ENCODE data around the gene NKX3-2.

NKX3-2 gene

DNA sequence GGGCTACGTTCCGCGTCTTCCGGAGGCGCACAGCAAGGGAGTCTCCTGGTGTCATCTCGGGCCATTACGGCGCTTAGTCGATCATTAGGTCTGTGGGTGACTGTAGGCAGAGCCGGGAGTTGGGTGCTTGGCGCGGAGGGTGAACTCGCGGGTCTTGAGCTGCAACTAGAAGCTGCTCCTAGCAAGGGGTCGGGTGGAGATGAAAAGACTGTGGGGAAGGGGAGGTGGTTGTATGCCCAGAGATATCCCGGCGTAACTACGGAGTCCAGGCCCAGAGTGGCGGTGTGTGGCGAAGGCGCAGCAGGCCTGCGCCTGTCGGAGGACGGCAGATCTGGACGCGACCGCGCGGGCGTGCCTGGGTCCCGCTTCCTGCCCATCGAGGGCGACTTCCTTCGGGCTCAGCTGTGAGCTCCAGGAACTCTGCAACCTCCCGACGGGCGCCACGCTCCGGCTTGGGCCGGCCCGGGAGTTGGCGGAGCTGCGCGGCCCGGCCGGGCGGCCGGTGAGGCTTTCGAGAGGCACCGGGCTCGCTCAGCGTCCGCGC is 2.7 kb upstream of the NKX3-2 start:
- in situ Hi-C loops (cut with MboI; ENCODE audit: low pct_unique_long_range_greater_than_20kb, low sequenced_read_pairs): loop anchor here (25.0 kb wide), 2 partner anchors 710 to 810 kb away; no protein-coding TSS in a partner anchor
- no peak for DNase-seq

DNA sequence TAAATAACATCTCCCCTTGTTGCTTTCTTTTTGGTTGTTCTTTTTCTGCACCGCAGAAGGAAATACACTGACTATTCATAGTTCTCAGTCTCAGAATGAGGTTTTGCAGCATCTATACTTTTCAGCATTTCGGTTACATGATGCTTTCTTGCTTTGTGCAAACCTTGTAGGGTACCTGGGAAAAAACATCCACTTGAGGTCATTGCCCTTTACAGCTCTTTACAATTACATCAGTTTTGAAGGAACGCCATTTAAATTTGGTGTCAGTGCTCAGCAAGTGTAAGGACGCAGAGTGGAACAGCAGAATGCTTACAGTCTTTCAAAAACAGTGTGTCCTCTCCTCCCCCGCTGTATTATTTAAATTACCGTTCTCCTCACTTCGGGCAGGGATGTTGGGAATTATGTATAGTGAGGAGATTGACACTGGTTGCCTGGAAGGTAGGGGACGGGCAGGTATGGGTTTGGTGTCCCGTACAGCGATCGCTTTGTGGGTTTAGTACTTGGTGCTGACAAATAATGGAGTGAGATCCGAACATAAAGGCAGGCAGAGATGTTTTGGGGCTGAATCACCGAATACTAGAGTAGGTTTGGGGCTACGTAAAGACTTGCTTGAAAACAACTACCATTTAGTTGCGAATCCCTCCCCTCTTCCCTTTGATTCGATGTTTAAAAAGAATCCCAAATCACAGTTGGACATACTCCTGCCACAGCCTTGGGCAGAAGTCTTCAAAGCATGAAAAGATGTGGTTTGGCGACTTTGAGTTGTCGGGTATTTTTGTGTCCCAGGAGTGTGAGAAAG is 2.0 kb upstream of the NKX3-2 start:
- in situ Hi-C loops (cut with MboI; ENCODE audit: low pct_unique_long_range_greater_than_20kb, low sequenced_read_pairs): loop anchor here (25.0 kb wide), 2 partner anchors 709 to 809 kb away; no protein-coding TSS in a partner anchor

DNA sequence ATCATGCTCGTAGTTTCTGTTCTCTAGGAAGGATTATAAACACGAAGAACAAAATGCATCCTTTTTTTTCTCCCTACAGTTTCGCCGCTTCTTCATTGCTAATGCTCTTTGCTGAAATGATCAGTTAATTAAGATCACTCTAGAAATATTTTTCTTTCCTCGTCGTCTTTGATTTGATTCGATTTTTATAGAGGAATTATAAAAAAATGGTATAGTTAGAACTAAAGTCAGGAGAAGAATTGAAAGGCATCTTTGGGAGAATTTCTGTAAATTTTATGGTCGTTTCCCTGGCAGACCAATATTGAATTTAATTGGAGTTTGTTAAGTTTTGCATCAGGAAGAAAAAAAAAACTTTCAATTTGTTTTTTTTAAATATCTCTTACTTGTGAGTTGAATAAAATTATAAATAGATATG is 1.1 kb upstream of the NKX3-2 start:
- DNase-seq: no peak
- in situ Hi-C loops (cut with MboI; ENCODE audit: low pct_unique_long_range_greater_than_20kb, low sequenced_read_pairs): loop anchor here (25.0 kb wide), 2 partner anchors 708 to 808 kb away; no protein-coding TSS in a partner anchor

More for the DNA sequence above, 2.0 kb upstream of the NKX3-2 start:
- DNase-seq: no peak

DNA sequence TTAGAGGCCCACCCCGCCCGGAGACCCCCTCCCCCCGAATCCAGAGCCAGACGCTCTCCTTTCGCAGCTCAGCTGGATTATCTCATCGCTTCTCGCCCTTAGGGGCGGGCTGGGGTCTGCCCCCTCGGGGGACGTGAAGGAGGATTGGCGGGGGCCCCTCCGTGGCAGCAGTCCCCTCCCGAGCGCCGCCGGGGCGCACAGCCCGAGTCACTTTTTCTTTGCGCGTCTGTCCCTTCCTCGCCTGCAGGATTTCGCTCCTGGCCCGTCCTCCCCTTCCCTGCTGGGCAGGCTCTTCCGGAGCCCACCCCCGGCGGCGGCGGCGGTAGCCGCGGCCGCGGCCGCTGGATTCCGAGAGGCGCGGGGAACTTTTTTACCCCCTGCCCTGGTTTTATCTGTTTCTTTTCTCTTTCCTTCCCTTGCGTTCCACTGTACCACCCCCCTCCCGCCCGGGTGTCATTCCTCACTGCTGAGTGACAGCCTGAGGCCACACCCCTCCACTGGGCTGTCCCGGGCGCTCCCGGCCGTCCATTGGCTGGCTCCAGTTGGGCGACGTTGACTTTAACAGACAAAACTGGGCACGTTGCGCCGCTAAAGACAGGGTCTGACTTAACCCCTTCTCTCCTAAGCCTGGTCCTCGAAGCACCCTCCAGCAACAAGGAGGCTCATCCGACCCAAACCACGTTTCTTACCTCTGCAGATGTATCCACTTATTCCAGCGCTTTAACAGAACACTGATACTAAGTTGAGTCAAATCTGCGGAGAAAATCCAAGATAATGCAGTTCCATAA is 492 bp upstream of the NKX3-2 start:
- in situ Hi-C loops (cut with MboI; ENCODE audit: low pct_unique_long_range_greater_than_20kb, low sequenced_read_pairs): loop anchor here (25.0 kb wide), 2 partner anchors 707 to 807 kb away; no protein-coding TSS in a partner anchor
- DNase-seq: peak; percentile 95

DNA sequence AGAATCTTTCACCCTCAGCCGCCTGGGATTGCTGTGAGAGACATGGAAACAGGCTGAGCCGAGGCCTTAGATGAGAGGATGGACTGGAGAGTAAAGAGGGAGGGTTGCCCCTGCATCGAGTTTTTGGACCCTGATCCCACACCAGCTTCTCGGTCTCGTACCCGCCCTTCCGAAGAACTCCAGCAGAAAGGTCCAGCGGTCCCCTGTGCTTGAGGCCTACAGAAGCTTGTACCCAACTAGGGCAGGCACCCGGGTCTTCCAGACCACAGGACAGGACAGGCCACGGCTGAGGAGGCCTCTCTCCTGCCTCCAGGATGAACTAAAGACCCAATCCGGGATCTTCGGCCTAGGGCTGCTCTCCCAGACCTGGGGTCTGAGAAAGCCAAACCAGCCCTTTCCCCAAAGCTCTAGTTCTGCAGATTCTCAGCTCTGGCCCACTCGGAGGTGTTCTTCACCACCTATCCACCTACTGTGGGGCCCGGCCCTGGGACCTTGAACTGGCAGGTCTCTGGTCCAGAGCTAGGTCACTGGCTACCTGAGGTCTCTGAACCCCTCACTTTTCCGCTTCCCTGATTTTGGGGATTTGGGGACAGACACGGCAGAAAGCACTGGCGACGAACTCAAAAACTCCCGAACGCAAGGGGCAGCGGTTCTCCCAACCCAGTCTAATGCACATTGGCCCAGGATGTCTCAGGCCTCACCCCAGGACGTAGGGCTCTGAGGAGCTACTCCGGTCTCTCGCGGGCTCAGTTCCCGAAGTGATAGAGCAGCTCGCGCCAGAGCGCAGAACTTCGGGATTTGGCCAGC is 1.1 kb downstream of the NKX3-2 start:
- in situ Hi-C loops (cut with MboI; ENCODE audit: low pct_unique_long_range_greater_than_20kb, low sequenced_read_pairs): loop anchor here (25.0 kb wide), 2 partner anchors 706 to 806 kb away; no protein-coding TSS in a partner anchor
- DNase-seq: peak; percentile 34

DNA sequence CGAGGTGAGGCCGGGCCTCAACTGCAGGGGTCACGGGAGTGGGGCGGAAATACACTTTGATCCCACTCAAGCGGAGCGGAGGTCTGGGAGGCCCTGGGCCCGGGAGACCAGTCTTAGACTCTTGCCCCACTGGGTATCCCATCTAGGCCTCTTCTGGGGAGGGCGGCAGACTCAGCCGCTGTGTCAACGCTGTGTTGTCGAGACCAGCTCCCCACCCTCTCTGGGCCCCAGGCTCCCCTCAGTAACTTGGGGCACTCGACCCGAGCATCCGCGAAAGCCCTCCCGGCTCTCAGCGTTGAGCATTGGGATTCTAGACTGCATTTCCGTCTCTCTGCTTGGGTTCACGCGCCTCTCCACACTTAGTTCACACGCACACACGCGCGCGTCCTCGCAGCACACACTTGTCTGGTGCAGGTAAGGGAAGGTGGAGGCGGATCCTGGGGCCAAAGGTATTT is 1.7 kb downstream of the NKX3-2 start:
- DNase-seq: no peak
- in situ Hi-C loops (cut with MboI; ENCODE audit: low pct_unique_long_range_greater_than_20kb, low sequenced_read_pairs): loop anchor here (25.0 kb wide), 2 partner anchors 705 to 805 kb away; no protein-coding TSS in a partner anchor

DNA sequence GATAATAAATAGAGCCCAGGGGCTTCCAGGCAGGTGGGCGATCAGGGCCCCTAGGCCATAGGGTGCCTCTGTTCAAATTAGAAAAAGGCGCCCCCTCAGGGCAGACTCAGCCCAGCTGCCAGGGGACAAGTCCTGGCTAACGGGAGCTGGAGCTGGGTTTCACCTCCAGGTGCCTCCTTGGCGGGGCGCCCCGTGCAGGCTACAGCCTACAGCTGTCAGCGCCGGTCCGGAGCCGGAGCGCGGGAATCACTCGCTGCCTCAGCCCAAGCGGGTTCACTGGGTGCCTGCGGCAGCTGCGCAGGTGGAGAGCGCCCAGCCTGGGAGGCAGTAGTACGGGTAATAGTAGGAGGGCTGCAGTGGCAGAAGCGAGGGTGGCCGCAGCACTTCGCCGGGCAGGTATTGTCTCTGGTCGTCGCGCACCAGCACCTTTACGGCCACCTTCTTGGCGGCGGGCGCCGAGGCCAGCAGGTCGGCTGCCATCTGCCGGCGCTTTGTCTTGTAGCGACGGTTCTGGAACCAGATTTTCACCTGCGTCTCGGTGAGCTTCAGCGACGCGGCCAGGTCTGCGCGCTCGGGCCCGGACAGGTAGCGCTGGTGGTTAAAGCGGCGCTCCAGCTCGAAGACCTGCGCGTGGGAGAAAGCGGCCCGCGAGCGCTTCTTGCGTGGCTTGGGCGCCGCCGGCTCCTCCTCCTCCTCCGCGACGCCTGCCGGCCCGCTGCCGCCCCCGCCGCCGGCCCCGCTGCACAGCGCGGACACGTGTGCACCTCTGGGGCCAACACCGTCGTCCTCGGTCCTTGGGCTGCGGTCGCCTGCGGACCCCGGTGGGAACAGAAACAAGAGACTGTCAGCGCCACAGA is 2.4 kb downstream of the NKX3-2 start:
- DNase-seq: no peak
- in situ Hi-C loops (cut with MboI; ENCODE audit: low pct_unique_long_range_greater_than_20kb, low sequenced_read_pairs): loop anchor here (25.0 kb wide), 2 partner anchors 705 to 805 kb away; no protein-coding TSS in a partner anchor

DNA sequence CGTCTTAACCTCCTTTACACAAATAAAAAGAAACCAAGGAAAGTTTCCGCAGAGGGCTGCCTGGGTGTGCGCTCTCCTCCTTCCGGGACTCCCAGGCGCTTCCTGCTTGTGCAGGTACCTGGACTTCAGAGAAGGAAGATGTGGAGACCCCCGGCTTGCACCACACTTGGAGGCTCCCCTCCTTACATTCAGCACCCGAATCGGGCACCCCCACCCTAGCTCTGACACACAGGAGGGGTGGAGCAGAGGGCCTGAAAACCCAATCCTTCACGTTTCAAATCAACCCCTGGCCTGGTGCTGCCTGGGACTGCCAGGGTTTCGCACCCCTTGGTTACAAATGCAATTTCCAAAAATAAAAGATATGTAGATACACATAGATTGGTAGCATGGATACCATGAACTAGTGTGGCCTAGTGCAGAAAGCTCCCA is 3.1 kb downstream of the NKX3-2 start:
- in situ Hi-C loops (cut with MboI; ENCODE audit: low pct_unique_long_range_greater_than_20kb, low sequenced_read_pairs): loop anchor here (25.0 kb wide), 2 partner anchors 704 to 804 kb away; no protein-coding TSS in a partner anchor
- no peak for DNase-seq

DNA sequence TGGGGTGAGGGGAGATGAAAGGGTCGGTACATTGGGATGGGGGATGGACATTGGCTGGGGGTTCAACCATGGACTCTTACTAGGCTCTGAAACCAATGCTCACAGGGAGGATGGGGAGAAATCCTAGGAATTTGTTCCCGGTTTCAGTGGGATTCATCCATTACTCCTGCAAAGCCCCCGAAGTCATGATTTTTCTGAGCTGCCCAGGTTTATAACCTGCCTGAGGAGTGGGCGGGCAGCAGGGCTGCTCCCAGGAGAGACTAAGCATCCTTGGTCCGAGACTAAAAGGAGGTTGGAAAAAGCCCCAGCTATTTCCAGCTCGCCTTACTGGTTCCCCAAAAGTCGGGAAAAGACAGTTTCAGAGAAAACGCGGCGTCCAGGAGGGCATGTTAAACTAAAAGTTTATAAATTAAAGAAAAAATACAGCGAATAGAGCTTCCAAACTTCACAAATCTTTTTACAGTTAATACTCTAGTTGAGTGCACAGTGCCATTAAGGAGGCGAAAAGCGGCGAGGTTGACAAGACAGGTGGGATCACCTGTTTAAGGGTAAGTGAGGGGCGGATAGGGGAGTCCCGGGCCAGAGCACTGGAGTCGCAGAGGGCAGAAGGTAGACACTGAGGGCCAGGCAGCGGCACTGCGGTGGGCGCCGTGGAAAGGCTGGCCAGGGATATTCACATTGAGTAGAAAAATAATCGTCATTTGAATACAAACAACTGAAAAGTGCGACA is 3.7 kb downstream of the NKX3-2 start:
- in situ Hi-C loops (cut with MboI; ENCODE audit: low pct_unique_long_range_greater_than_20kb, low sequenced_read_pairs): loop anchor here (25.0 kb wide), 2 partner anchors 703 to 803 kb away; no protein-coding TSS in a partner anchor

DNA sequence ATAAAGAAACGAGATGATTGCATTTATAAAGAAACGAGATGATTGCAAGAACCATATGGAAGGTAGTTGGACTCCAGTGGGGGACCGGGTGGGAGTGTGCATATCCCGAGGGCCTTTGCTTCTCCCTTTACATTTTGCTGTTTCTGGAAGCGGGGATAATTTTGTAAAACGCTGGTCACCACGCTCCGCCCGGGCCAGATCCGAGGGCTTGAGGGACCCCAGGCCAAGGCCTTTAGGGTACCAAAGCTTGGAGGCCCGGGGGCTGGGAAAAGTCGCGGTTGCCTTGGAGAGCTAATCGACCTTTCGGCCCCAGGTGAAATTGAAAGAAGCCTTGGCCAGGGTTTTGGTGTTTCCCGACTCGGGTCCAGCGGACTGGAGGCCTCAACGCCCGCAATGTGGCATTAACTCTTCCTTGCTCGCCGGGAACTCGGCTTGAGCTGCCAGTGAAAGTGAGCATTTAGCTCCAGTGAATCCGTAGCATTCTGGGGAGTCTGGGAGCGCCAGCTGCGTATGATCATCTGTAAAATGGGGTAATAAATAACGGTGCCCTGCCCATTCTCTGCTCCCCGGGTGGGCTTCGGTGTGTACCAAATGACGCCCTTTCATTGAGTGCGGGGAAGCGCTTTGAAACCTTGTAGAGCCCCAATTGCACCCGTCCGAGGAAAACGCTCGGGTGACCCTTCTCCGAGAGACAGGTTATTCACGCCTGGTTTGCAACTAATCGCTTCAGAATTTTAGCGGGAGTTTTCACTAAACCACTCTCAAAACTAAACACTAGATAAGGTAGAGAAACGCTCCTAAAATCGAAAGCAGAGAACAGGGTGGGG is 4.5 kb downstream of the NKX3-2 start:
- in situ Hi-C loops (cut with MboI; ENCODE audit: low pct_unique_long_range_greater_than_20kb, low sequenced_read_pairs): loop anchor here (25.0 kb wide), 2 partner anchors 703 to 803 kb away; no protein-coding TSS in a partner anchor
- DNase-seq: no peak

More for the DNA sequence above, 3.7 kb downstream of the NKX3-2 start:
- DNase-seq: no peak

DNA sequence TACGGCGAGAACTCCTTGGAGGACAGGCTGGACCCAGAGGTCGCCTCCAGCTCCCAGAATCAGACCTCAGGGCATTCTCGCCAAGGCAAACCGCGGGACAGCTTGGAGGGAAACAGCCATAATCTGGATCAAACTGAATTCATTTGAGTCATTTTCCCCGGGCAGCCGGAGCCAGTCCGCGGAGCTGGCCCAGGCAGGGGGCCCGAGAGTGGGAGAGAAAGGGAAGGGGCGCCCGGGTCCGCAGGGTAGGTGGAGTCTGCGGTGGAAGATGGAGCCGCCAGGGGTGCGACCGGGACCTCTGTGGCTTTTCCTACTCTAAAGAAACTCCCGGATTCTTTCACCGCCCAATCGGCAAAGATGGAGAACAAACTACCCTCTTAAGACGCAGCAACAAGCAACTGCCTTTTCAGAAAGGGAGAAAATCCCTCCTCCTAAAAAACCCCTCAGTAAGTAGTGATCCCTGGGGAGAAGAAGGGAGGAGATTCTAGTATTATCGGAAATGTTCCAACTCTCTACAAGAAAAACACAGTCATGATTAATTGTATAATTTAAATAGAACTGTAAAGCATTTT is 5.2 kb downstream of the NKX3-2 start:
- DNase-seq: no peak
- in situ Hi-C loops (cut with MboI; ENCODE audit: low pct_unique_long_range_greater_than_20kb, low sequenced_read_pairs): loop anchor here (25.0 kb wide), 2 partner anchors 702 to 802 kb away; no protein-coding TSS in a partner anchor

DNA sequence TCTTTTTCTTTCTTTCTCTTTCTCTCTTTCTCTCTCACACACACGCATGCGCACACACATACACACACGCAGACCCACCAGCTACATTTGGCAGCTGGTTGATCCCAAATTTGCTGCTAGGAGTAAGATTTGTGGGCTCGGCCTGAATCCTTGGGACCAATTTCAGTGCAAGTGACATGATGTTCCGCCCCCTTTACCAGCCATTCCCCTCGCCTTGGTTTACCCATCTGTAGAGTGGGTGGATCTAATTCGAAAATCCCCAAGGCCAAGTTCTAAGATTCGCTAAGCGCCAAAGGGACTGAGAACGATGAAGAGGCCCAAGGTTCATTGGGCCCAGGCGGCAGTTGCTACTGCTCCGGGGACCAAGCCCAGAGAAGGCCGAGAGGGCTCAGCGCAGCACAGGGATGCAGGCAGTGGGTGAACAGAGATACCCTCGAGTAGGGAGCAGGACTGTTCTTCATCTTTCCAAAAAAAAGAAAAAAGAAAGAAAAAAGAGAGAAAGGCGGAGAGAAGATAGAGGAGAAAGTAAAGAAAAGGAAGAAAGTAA is 5.8 kb downstream of the NKX3-2 start:
- in situ Hi-C loops (cut with MboI; ENCODE audit: low pct_unique_long_range_greater_than_20kb, low sequenced_read_pairs): loop anchor here (25.0 kb wide), 2 partner anchors 701 to 801 kb away; no protein-coding TSS in a partner anchor

DNA sequence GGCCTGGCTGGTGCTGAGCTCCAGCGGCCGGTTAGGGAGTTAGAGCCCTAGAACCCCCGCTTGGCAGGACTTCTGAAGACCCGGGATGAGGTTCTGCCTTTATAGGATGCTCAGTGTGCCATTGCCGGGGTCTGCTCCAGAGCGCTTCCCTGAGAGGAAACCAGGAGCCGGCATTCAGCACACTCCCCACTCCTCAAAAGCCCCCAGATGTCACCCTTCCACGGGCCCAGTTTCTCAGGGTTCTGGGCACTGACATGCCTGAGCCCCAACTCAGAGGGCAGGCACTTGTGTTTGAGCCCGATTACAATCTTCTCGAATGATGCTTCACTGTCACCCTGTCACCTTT is 6.5 kb downstream of the NKX3-2 start:
- in situ Hi-C loops (cut with MboI; ENCODE audit: low pct_unique_long_range_greater_than_20kb, low sequenced_read_pairs): loop anchor here (25.0 kb wide), 2 partner anchors 701 to 801 kb away; no protein-coding TSS in a partner anchor
- DNase-seq: no peak

More for the DNA sequence above, 5.8 kb downstream of the NKX3-2 start:
- DNase-seq: no peak

DNA sequence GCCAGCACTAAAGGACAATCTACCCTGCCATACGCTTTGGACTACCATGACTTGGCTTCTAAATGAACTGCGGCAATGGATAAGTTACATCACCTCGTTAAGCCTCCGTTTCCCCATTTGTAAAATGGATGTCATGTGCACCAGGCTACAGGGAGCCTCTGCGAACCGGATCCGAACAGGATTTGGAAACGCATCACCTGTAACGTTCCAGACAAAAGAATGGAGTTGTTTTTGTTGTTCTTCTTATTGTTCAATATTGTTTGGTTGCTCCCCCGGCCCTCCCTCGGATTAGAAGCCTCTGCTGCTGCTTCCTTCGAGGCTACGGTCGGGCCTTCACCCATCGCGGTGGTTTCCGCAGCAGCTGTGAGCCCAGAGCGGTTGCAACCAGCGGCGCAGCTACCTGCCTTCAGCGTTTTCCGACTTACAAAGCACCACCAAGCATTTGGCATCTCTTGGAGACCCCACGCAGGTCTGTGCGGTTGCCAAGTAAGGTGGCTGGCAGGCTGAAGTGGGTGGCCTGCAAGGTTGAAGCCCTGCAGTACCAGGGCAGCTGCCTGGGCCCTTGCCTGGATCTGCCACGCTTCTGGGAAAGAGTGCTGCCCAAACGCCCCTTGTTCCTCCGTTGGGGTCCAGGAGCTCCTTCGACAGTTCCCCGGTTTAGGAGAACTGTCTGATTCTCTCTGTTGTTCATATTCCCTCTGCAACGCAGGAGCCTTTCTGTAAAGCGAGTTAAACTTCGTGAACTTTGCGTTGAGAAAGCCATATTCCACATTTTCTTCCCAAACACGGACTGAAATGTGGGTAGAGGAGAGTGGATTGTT is 7.1 kb downstream of the NKX3-2 start:
- in situ Hi-C loops (cut with MboI; ENCODE audit: low pct_unique_long_range_greater_than_20kb, low sequenced_read_pairs): loop anchor here (25.0 kb wide), 2 partner anchors 700 to 800 kb away; no protein-coding TSS in a partner anchor
- DNase-seq: no peak
